LoVo (cell line): Measurements from ENCODE around the gene CPM.

Experiments
- DNase-seq: peaks from one replicate; pipeline ENCODE4 v3.0.0-alpha.2; 2016; ENCODE audit warnings: low spot score

The CPM gene

GRCh38 chr12:68878283-68878682 lies 54.7 kb downstream of the CPM start:
- no peak for DNase-seq

GRCh38 chr12:68877583-68877982 lies 55.4 kb downstream of the CPM start:
- DNase-seq: no peak

GRCh38 chr12:68876461-68876860 lies 56.5 kb downstream of the CPM start:
- no peak for DNase-seq

- DNase-seq: no peak
These were observed 59.7 kb downstream of the CPM start for GRCh38 chr12:68873316-68873715.

GRCh38 chr12:68871921-68872320 lies 61.0 kb downstream of the CPM start:
- DNase-seq: no peak

- DNase-seq: no peak
These were observed 61.6 kb downstream of the CPM start for GRCh38 chr12:68871396-68871795.

GRCh38 chr12:68870443-68870842 lies 62.5 kb downstream of the CPM start:
- no peak for DNase-seq

GRCh38 chr12:68870011-68870410 lies 63.0 kb downstream of the CPM start:
- DNase-seq: no peak

GRCh38 chr12:68868043-68868790 lies 64.8 kb downstream of the CPM start:
- no peak for DNase-seq

- DNase-seq: no peak
These were observed 65.4 kb downstream of the CPM start for GRCh38 chr12:68867606-68868005.

GRCh38 chr12:68866950-68867349 lies 66.0 kb downstream of the CPM start:
- DNase-seq: no peak

GRCh38 chr12:68865399-68866164 lies 67.4 kb downstream of the CPM start:
- DNase-seq: no peak

GRCh38 chr12:68864604-68865003 lies 68.4 kb downstream of the CPM start:
- DNase-seq: no peak

GRCh38 chr12:68863886-68864454 lies 69.0 kb downstream of the CPM start:
- DNase-seq: peak; percentile 59

- no peak for DNase-seq
These were observed 69.7 kb downstream of the CPM start for GRCh38 chr12:68863109-68863770.

- DNase-seq: no peak
These were observed 71.1 kb downstream of the CPM start for GRCh38 chr12:68861890-68862289.

GRCh38 chr12:68856510-68856909 lies 76.5 kb downstream of the CPM start:
- no peak for DNase-seq

- DNase-seq: no peak
These were observed 77.2 kb downstream of the CPM start for GRCh38 chr12:68855771-68856170.

- DNase-seq: no peak
These were observed 77.9 kb downstream of the CPM start for GRCh38 chr12:68855111-68855510.

GRCh38 chr12:68854554-68854953 lies 78.4 kb downstream of the CPM start:
- no peak for DNase-seq

- DNase-seq: no peak
These were observed 78.9 kb downstream of the CPM start for GRCh38 chr12:68854078-68854468.

GRCh38 chr12:68853396-68854077 lies 79.4 kb downstream of the CPM start:
- DNase-seq: no peak
